Measurements from ENCODE around the gene PABPN1L. TPM values are rescaled to one million over a fixed set of nuclear protein-coding genes. Genes with fewer than 3 reads are reported as not detected.

PABPN1L gene
- total and polyA plus RNA-seq, 2 experiments from 2014 or later = not detected

GRCh38 chr16:88896238-88897070 lies 30.0 kb upstream of the PABPN1L start (continued):
- TF ChIP-seq ZNF462 (CRISPR knock-in tag; IDR thresholded peaks at IDR 0.05) (no peak), STAT1 (IDR thresholded peaks at IDR 0.05; ENCODE audit: unreplicated experiment) (no peak), ETS1 (IDR thresholded peaks at IDR 0.05) (no peak), REST (IDR thresholded peaks at IDR 0.05; ENCODE audit: unreplicated experiment) (no peak)

Data from GM23338 (cell line).